ENCODE data around the gene ERCC8. TPM values are rescaled to one million over a fixed set of nuclear protein-coding genes. Genes with fewer than 3 reads are reported as not detected.

Gene ERCC8
- total and polyA plus RNA-seq, 10 of the 15 experiments (the other 5 are each of a cell fraction or from before 2014, with no cell fraction given): 10.4 to 31.2 (median 16.4) TPM

- TF ChIP-seq IRF3 (IDR thresholded peaks at IDR 0.05): no peak
These were observed 91.9 kb downstream of the ERCC8 start (continued) for GRCh38 chr5:60852940-60853339.

DNA sequence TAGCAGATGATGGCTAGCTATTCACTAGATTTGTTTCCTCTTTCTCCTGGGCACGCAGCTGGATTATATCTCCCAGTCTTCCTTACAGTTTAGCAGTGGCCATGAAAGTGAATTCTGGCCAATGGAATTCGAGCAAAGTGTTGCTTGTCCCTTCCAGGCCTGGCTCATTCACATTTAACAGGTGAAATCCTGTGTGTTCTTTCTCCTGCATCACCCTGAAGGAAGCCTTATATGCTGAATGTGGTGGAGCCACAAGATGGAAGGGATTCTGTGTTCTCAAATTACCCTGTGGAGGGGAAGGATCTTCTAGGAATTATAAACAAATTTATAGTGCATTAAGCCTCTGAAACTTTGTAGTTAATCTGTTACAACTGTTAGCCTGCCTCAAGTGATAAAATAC lies 92.6 kb downstream of the ERCC8 start:
- Histone ChIP-seq H2AFZ (ENCODE audit: control insufficient read depth, low read depth, low read length) (no peak overlapping the region), H3K4me3 (no peak overlapping the region), H3K4me2 (ENCODE audit: control insufficient read depth, insufficient read depth) (no peak overlapping the region), H3K79me2 (ENCODE audit: control insufficient read depth, insufficient read depth, low read length) (no peaks in the 10 kb centered on the region), H4K20me1 (ENCODE audit: control insufficient read depth, insufficient read depth) (no peaks in the 10 kb centered on the region), H3K4me1 (ENCODE audit: control insufficient read depth, insufficient read depth, low read length) (no peaks in the 10 kb centered on the region), H3K9me3 (replicated peaks; ENCODE audit: control insufficient read depth, insufficient read depth, low read length) (no peaks in the 10 kb centered on the region), H3K27ac (ENCODE audit: control insufficient read depth, insufficient read depth) (no peak overlapping the region), H3K27me3 (replicated peaks in 1 of 2; ENCODE audit: control insufficient read depth in 2 of 2, insufficient read depth in 2 of 2, low read length in 1 of 2) (no peaks in the 10 kb centered on the region), H3K9ac (ENCODE audit: control insufficient read depth, insufficient read depth, low read length) (no peak overlapping the region), H3K36me3 (ENCODE audit: control insufficient read depth in 2 of 2, insufficient read depth in 2 of 2, low read length in 1 of 2) (no peaks in the 10 kb centered on the region)
- in situ Hi-C loops (cut with MboI) (no loop called here), intact Hi-C loops (cut with micrococcal nuclease; ENCODE audit: unreplicated experiment) (no loop called here)
- TF ChIP-seq, protein P1, sequence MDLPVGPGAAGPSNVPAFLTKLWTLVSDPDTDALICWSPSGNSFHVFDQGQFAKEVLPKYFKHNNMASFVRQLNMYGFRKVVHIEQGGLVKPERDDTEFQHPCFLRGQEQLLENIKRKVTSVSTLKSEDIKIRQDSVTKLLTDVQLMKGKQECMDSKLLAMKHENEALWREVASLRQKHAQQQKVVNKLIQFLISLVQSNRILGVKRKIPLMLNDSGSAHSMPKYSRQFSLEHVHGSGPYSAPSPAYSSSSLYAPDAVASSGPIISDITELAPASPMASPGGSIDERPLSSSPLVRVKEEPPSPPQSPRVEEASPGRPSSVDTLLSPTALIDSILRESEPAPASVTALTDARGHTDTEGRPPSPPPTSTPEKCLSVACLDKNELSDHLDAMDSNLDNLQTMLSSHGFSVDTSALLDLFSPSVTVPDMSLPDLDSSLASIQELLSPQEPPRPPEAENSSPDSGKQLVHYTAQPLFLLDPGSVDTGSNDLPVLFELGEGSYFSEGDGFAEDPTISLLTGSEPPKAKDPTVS (IDR thresholded peaks at IDR 0.05; ENCODE audit: low read depth, low read length): no peak
- TF ChIP-seq LARP7 (IDR thresholded peaks at IDR 0.05): no peak
- TF ChIP-seq KLF5 (IDR thresholded peaks at IDR 0.05; ENCODE audit: partially characterized antibody): no peak
- TF ChIP-seq KAT2A (conservative IDR thresholded peaks at IDR 0.05; ENCODE audit: control insufficient read depth, low read depth, low read length): no peak
- no peak for TF ChIP-seq NBN (IDR thresholded peaks at IDR 0.05)
- TF ChIP-seq HCFC1 (IDR thresholded peaks at IDR 0.05; ENCODE audit: low read length): no peak
- TF ChIP-seq GATAD2B (conservative IDR thresholded peaks at IDR 0.05; ENCODE audit: low read depth): no peak
- TF ChIP-seq, protein P2, sequence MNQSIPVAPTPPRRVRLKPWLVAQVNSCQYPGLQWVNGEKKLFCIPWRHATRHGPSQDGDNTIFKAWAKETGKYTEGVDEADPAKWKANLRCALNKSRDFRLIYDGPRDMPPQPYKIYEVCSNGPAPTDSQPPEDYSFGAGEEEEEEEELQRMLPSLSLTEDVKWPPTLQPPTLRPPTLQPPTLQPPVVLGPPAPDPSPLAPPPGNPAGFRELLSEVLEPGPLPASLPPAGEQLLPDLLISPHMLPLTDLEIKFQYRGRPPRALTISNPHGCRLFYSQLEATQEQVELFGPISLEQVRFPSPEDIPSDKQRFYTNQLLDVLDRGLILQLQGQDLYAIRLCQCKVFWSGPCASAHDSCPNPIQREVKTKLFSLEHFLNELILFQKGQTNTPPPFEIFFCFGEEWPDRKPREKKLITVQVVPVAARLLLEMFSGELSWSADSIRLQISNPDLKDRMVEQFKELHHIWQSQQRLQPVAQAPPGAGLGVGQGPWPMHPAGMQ (IDR thresholded peaks at IDR 0.05; ENCODE audit: borderline replicate concordance): no peak
- TF ChIP-seq BHLHE40 (IDR thresholded peaks at IDR 0.05; ENCODE audit: borderline replicate concordance in 1 of 2, low read depth in 2 of 2, low read length in 1 of 2): no peak
- TF ChIP-seq SKIL (IDR thresholded peaks at IDR 0.05; ENCODE audit: low read depth, poor library complexity, severe bottlenecking): no peak
- TF ChIP-seq JUND (IDR thresholded peaks at IDR 0.05; ENCODE audit: low read depth, low read length): no peak
- ChIA-PET RAD21 (ENCODE audit: unreplicated experiment) (no interaction called here), POLR2A (no interaction called here), SMC1A (ENCODE audit: uncharacterized antibody, unreplicated experiment) (interaction anchor here (1.0 kb wide), 1 partner anchor 115 kb away, joined by 4 read pairs; no protein-coding TSS in a partner anchor), CTCF (no interaction called here)
- no peak for DNase-seq (ENCODE audit: low read depth, low spot score)
- no peak for ATAC-seq
- no TSS peak for BruUV-seq (replicated peaks)
- FAIRE-seq: no peak
- 0% methylated on average over 2 of the region's 2 CpGs for WGBS (ENCODE audit: insufficient coverage, insufficient replicate concordance, low lambda C conversion rate, missing lambda C conversion rate)
